Measurements from ENCODE around the gene TTC39C.

DNA sequence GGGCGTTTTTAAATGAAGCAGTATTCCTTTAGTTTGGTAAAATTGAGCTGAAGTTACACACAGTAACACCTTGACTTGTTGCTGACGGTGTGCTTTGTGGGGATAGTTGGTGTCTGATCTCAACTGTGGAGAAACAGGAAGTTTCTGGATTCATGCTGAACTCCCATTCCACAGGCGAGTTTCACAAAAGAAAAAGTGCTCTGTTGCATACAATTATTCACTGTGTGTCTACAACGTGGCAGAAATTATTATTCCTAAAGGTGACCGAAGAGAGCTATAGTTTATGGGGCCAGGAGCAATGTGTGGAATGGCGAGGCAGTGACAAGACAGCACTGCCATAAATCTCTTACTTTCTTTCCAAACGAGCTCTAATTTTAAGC is 123.8 kb downstream of the TTC39C start:
- TF ChIP-seq, protein P1, sequence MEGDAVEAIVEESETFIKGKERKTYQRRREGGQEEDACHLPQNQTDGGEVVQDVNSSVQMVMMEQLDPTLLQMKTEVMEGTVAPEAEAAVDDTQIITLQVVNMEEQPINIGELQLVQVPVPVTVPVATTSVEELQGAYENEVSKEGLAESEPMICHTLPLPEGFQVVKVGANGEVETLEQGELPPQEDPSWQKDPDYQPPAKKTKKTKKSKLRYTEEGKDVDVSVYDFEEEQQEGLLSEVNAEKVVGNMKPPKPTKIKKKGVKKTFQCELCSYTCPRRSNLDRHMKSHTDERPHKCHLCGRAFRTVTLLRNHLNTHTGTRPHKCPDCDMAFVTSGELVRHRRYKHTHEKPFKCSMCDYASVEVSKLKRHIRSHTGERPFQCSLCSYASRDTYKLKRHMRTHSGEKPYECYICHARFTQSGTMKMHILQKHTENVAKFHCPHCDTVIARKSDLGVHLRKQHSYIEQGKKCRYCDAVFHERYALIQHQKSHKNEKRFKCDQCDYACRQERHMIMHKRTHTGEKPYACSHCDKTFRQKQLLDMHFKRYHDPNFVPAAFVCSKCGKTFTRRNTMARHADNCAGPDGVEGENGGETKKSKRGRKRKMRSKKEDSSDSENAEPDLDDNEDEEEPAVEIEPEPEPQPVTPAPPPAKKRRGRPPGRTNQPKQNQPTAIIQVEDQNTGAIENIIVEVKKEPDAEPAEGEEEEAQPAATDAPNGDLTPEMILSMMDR (IDR thresholded peaks at IDR 0.05), result no peak
- TF ChIP-seq POLR2A (IDR thresholded peaks at IDR 0.05), result no peak
